Right atrium auricular region (tissue), 2 donors: Measurements from ENCODE around the gene PTAFR. TPM values are rescaled to one million over a fixed set of nuclear protein-coding genes. Genes with fewer than 3 reads are reported as not detected.

ENCODE experiments used
- DNase-seq: peaks from one replicate; pipeline ENCODE4 v3.0.0-alpha.2; 2019; ENCODE audit warnings: low spot score
- H3K27ac ChIP-seq, 2 donors: fragments of 200-600 bp; sonication (generic); 1 replicate in 1 of 2; 2 replicates in 1 of 2; pipeline ENCODE4 v1.5.1; 2016 to 2019
- H3K27me3 ChIP-seq, 2 donors: fragments of 200-600 bp; sonication (generic); one replicate each; pipeline versions ENCODE4 v1.5.1 to v1.6.0; 2017 to 2019
- H3K36me3 ChIP-seq: fragments of 200-600 bp; sonication (generic); one replicate; pipeline ENCODE4 v1.5.1; 2016
- H3K4me1 ChIP-seq, 2 donors: fragments of 200-600 bp; sonication (generic); one replicate each; pipeline versions ENCODE4 v1.5.1 to v1.6.0; 2017 to 2019
- H3K4me3 ChIP-seq, 2 donors: fragments of 200-600 bp; sonication (generic); 1 replicate in 1 of 2; 2 replicates in 1 of 2; pipeline ENCODE4 v1.5.1; 2017 to 2019; ENCODE audit warnings: mild to moderate bottlenecking in 1 of 2, moderate library complexity in 1 of 2
- H3K9me3 ChIP-seq, 2 donors: fragments of 200-600 bp; sonication (generic); one replicate each; pipeline ENCODE4 v1.5.1; 2019
- total RNA-seq, 2 donors: library from RNA; depleted of rRNA; stranded (reverse); fragments of >200 nt; gene quantifications; one replicate each; pipeline ENCODE4 v1.1.0, GENCODE V29; 2016
- TF ChIP-seq, protein P1 (sequence below), 2 donors: fragments of 200-600 bp; sonication (generic); IDR thresholded peaks; one replicate each; pipeline ENCODE4 v1.5.1; 2019; ENCODE audit warnings: antibody characterized with exemption in 2 of 2

The PTAFR gene
- total RNA-seq, 2 donors from 2014 or later = 1.3 to 4.6 TPM

DNA sequence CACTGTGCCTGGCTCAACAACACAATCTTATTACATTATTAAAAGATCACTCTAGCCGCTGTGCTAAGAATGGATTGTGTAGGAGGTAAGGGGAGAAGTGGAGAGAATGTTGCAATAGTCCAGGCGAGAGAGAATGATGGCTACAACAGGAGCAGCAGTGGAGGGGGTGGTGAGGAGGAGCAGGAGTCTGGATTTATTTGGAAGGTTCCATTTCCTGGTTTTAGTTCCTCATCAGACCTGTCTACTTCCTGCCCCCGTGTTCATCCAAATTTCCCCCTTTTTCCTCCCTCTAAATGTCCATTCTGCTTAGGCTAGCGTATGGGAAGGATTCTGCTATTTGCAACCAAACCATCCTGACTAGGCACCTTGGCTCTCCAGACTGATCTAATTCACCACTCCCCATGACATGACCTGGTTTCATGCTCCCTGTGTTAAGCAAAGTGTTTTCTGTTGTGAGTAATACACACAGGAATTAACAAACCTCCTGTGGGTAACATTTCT, 53.0 kb downstream of the PTAFR start:
- TF ChIP-seq, protein P1, sequence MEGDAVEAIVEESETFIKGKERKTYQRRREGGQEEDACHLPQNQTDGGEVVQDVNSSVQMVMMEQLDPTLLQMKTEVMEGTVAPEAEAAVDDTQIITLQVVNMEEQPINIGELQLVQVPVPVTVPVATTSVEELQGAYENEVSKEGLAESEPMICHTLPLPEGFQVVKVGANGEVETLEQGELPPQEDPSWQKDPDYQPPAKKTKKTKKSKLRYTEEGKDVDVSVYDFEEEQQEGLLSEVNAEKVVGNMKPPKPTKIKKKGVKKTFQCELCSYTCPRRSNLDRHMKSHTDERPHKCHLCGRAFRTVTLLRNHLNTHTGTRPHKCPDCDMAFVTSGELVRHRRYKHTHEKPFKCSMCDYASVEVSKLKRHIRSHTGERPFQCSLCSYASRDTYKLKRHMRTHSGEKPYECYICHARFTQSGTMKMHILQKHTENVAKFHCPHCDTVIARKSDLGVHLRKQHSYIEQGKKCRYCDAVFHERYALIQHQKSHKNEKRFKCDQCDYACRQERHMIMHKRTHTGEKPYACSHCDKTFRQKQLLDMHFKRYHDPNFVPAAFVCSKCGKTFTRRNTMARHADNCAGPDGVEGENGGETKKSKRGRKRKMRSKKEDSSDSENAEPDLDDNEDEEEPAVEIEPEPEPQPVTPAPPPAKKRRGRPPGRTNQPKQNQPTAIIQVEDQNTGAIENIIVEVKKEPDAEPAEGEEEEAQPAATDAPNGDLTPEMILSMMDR (IDR thresholded peaks at IDR 0.05) = no peak
- no peaks in the 10 kb centered on the region for H3K27me3 ChIP-seq
- no peaks in the 10 kb centered on the region for H3K9me3 ChIP-seq
- H3K4me3 ChIP-seq = no peak overlapping the region
- DNase-seq = no peak
- H3K27ac ChIP-seq = no peak overlapping the region
- H3K4me1 ChIP-seq = no peaks in the 10 kb centered on the region
- no peaks in the 10 kb centered on the region for H3K36me3 ChIP-seq

DNA sequence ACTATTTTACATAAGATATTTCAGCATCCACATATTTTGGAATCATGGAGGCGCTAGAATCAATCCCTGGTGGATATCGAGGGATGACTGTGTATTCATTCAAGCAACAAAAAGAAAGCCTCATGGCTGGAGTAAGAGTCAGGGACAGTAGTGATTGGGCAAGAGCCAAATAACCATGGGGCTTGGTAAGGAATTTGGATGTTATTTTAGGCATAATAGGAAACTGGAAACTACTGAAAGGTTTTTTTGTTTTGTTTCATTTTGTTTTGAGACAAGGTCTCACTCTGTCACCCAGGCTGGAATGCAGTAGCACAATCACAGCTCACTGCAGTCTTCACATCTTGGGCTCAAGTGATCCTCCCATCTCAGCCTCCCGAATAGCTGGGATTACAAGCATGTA, 54.3 kb downstream of the PTAFR start:
- no peak for DNase-seq
- H3K27me3 ChIP-seq = no peaks in the 10 kb centered on the region
- no peaks in the 10 kb centered on the region for H3K36me3 ChIP-seq
- no peaks in the 10 kb centered on the region for H3K9me3 ChIP-seq
- no peak overlapping the region for H3K27ac ChIP-seq
- TF ChIP-seq, protein P1 (IDR thresholded peaks at IDR 0.05) = no peak
- no peak overlapping the region for H3K4me3 ChIP-seq
- H3K4me1 ChIP-seq = no peaks in the 10 kb centered on the region

DNA sequence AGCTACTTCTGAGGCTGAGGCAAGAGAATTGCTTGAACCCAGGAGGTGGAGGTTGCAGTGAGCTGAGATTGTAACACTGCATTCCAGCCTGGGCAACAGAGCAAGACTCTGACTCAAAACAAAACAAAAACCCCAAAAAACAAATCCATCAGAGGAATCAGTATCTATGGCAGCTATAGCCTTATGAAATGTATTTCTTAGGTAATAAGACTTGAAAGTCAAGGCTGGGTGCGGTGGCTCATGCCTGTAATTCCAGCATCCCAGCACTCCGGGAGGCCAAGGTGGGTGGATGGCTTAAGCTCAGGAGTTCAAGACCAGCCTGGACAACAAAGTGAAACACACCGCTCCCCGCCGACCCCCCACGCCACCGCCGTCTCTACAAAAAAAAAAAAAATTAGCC, 56.9 kb downstream of the PTAFR start:
- DNase-seq = no peak
- TF ChIP-seq, protein P1 (IDR thresholded peaks at IDR 0.05) = no peak
- H3K36me3 ChIP-seq = no peaks in the 10 kb centered on the region
- no peaks in the 10 kb centered on the region for H3K4me1 ChIP-seq
- H3K27me3 ChIP-seq = no peaks in the 10 kb centered on the region
- H3K4me3 ChIP-seq = no peak overlapping the region
- H3K9me3 ChIP-seq = no peaks in the 10 kb centered on the region
- no peak overlapping the region for H3K27ac ChIP-seq

DNA sequence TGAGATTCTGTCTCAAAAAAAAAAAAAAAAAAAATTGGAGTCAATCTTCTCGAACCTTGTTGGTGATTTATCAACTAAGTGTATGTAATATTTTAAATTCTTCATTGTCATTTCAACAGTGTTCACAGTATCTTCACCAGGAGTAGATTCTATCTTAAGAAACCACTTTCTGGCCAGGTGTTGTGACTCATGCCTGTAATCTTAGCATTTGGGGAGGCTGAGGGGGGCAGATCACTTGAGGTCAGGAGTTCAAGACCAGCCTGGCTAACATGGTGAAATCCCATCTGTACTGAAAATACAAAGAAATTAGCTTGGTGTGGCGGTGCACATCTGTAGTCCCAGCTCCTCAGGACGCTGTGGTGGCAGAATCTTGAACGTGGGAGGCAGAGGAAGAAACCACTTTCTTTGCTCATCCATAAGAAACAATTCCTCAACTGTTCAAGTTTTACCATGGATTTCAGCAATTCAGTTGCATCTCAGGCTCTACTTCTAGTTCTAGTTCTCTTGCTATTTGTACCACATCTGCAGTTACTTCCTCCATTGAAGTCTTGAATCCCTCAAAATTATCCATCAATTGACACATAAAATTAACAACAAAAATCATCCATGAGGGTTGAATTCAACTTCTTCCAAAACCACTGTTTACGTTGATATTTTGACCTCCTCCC, 57.7 kb downstream of the PTAFR start:
- Histone ChIP-seq H3K27ac (no peak overlapping the region), H3K4me3 (no peak overlapping the region), H3K36me3 (no peaks in the 10 kb centered on the region), H3K9me3 (no peaks in the 10 kb centered on the region), H3K27me3 (no peaks in the 10 kb centered on the region), H3K4me1 (no peaks in the 10 kb centered on the region)
- no peak for DNase-seq
- TF ChIP-seq, protein P1 (IDR thresholded peaks at IDR 0.05) = no peak

DNA sequence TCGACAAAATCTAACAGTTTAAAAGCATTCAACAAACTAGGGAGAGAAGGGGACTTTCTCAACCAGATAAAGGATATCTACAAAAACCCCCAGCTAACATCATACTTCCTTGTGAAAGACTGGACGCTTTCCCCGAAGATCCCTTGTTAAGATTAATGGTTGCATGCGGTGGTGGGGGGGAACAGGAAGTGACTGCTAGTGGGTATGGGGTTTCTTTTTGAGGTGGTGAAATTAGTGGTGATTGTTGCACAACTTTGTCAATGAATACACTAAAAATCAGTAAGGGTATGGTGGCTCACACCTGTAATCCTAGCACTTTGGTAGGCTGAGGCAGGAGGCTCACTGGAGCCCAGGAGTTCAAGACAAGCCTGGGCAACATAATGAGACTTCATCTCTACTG, 61.2 kb downstream of the PTAFR start:
- Histone ChIP-seq H3K36me3 (no peaks in the 10 kb centered on the region), H3K4me3 (no peak overlapping the region), H3K9me3 (no peaks in the 10 kb centered on the region), H3K27ac (no peak overlapping the region), H3K4me1 (no peaks in the 10 kb centered on the region), H3K27me3 (no peaks in the 10 kb centered on the region)
- TF ChIP-seq, protein P1 (IDR thresholded peaks at IDR 0.05) = no peak
- no peak for DNase-seq

DNA sequence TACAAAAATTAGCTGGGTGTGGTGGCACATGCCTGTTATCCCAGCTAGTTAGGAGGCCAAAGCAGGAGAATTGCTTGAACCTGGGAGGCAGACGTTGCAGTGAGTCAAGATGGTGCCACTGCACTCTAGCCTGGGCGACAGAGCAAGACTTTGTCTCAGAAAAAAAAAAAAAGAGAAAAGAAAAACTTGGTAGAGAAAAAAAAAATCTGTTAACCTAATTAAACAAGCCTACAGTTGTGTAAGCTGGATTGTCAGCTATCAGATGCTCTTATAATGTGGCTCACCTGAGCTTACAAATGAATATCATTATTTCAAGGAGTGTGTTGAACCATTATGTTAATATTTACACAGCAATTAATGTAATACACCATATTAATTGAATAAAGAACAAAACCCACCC, 61.6 kb downstream of the PTAFR start:
- no peaks in the 10 kb centered on the region for H3K27me3 ChIP-seq
- H3K27ac ChIP-seq = no peak overlapping the region
- TF ChIP-seq, protein P1 (IDR thresholded peaks at IDR 0.05) = no peak
- no peak overlapping the region for H3K4me3 ChIP-seq
- H3K36me3 ChIP-seq = no peaks in the 10 kb centered on the region
- DNase-seq = no peak
- H3K9me3 ChIP-seq = no peaks in the 10 kb centered on the region
- no peaks in the 10 kb centered on the region for H3K4me1 ChIP-seq
